Gastroesophageal sphincter (tissue), 4 donors: Measurements from ENCODE around the gene CDK14. TPM values are rescaled to one million over a fixed set of nuclear protein-coding genes. Genes with fewer than 3 reads are reported as not detected.

ENCODE experiments used
- ATAC-seq: fragments of 150-250 bp; one replicate; pipeline ENCODE4 v1.9.1; 2016; ENCODE audit warnings: mild to moderate bottlenecking, moderate library complexity
- H3K27ac ChIP-seq, 4 donors: fragments of 200-600 bp; sonication (generic) in 3 of 4; 1 replicate in 3 of 4; 2 replicates in 1 of 4; pipeline ENCODE4 v1.5.1; 2016 to 2019
- H3K27me3 ChIP-seq: fragments of 200-600 bp; sonication (generic); one replicate; pipeline ENCODE4 v1.5.1; 2019
- H3K36me3 ChIP-seq, 2 donors: fragments of 200-600 bp; sonication (generic); one replicate each; pipeline ENCODE4 v1.5.1; 2019; ENCODE audit warnings: control low read depth in 1 of 2
- H3K4me1 ChIP-seq, 3 donors: fragments of 200-600 bp; sonication (generic); 1 replicate in 2 of 3; 2 replicates in 1 of 3; pipeline ENCODE4 v1.5.1; 2016 to 2019; ENCODE audit warnings: control low read depth in 2 of 3
- H3K4me3 ChIP-seq, 2 donors: fragments of 200-600 bp; sonication (generic); one replicate each; pipeline ENCODE4 v1.5.1; 2019; ENCODE audit warnings: mild to moderate bottlenecking in 1 of 2, moderate library complexity in 1 of 2
- H3K9me3 ChIP-seq, 3 donors: fragments of 200-600 bp; sonication (generic); one replicate each; pipeline ENCODE4 v1.5.1; 2017 to 2019; ENCODE audit warnings: control low read depth in 2 of 3
- CTCF ChIP-seq, 4 experiments: fragments of 200-600 bp in 2 of 4; fragments of 450-650 bp in 2 of 4; sonication (generic) in 1 of 4; IDR thresholded peaks; one replicate each; pipeline ENCODE4 v1.5.1; 2017 to 2019; ENCODE audit warnings: antibody characterized with exemption in 4 of 4, mild to moderate bottlenecking in 2 of 4, moderate library complexity in 2 of 4
- EP300 ChIP-seq: sonication (generic); formaldehyde crosslinking; IDR thresholded peaks from one replicate; pipeline ENCODE4 v1.6.1; 2017; ENCODE audit warnings: antibody characterized with exemption, mild to moderate bottlenecking
- POLR2A ChIP-seq, 2 donors: fragments of 450-650 bp; IDR thresholded peaks; one replicate each; pipeline ENCODE4 v1.6.1; 2017; ENCODE audit warnings: antibody characterized with exemption in 2 of 2, mild to moderate bottlenecking in 2 of 2, moderate library complexity in 1 of 2
- POLR2AphosphoS5 ChIP-seq: sonication (generic); formaldehyde crosslinking; IDR thresholded peaks from one replicate; pipeline ENCODE4 v1.6.1; 2017; ENCODE audit warnings: antibody characterized with exemption
- WGBS, 2 donors: methylation state at CpG; one replicate each; pipeline ENCODE4 v1.1.5; 2018; ENCODE audit warnings: low coverage in 1 of 2; 5-methylcytosine and 5-hydroxymethylcytosine counted together
- total RNA-seq, 4 donors: library from RNA; depleted of rRNA; stranded (reverse); fragments of >200 nt; gene quantifications; one replicate each; pipeline ENCODE4 v1.1.0, GENCODE V29; 2016

CDK14 gene
- total RNA-seq, 4 donors from 2014 or later = 14.8 to 28.7 (median 18.4) TPM

GRCh38 chr7:90564455-90564854 is 31.7 kb upstream of the CDK14 start:
- ATAC-seq = no peak
- Histone ChIP-seq H3K27me3 (no peaks in the 10 kb centered on the region), H3K36me3 (no peaks in the 10 kb centered on the region), H3K4me3 (no peak overlapping the region), H3K27ac (no peak overlapping the region), H3K9me3 (no peaks in the 10 kb centered on the region), H3K4me1 (no peaks in the 10 kb centered on the region)
- TF ChIP-seq EP300 = no peak
- TF ChIP-seq POLR2A (IDR thresholded peaks at IDR 0.05) = no peak
- no peak for TF ChIP-seq CTCF (IDR thresholded peaks at IDR 0.05)
- TF ChIP-seq POLR2AphosphoS5 = no peak
- 84 to 93% methylated on average over 6 to 8 of the region's 8 CpGs for WGBS, 2 donors

- Histone ChIP-seq H3K4me3 (no peak overlapping the region), H3K4me1 (no peaks in the 10 kb centered on the region), H3K27ac (no peak overlapping the region), H3K27me3 (no peaks in the 10 kb centered on the region), H3K36me3 (no peaks in the 10 kb centered on the region), H3K9me3 (no peaks in the 10 kb centered on the region)
- TF ChIP-seq CTCF (IDR thresholded peaks at IDR 0.05) (no peak), EP300 (no peak), POLR2AphosphoS5 (no peak), POLR2A (IDR thresholded peaks at IDR 0.05) (no peak)
- ATAC-seq = no peak
- 64 to 87% methylated on average over 4 of the region's 4 CpGs for WGBS, 2 donors
Measured at GRCh38 chr7:90568213-90568612, 27.9 kb upstream of the CDK14 start.

- TF ChIP-seq EP300 = no peak
- TF ChIP-seq POLR2AphosphoS5 = no peak
- no peak for TF ChIP-seq POLR2A (IDR thresholded peaks at IDR 0.05)
- TF ChIP-seq CTCF (IDR thresholded peaks at IDR 0.05) = no peak
- Histone ChIP-seq H3K9me3 (no peaks in the 10 kb centered on the region), H3K36me3 (no peaks in the 10 kb centered on the region), H3K27ac (no peak overlapping the region), H3K4me1 (no peaks in the 10 kb centered on the region), H3K27me3 (no peaks in the 10 kb centered on the region), H3K4me3 (no peak overlapping the region)
- WGBS, 2 donors = 57 to 88% methylated on average over 1 of the region's 1 CpG
- ATAC-seq = no peak
Measured at GRCh38 chr7:90569368-90569767, 26.8 kb upstream of the CDK14 start.

- no peak overlapping the region for H3K4me3 ChIP-seq
- H3K36me3 ChIP-seq = no peaks in the 10 kb centered on the region
- no peak for ATAC-seq
- TF ChIP-seq POLR2A (IDR thresholded peaks at IDR 0.05) = no peak
- TF ChIP-seq EP300 = no peak
- no peak for TF ChIP-seq CTCF (IDR thresholded peaks at IDR 0.05)
- TF ChIP-seq POLR2AphosphoS5 = no peak
- no peaks in the 10 kb centered on the region for H3K4me1 ChIP-seq
- no peaks in the 10 kb centered on the region for H3K9me3 ChIP-seq
- H3K27ac ChIP-seq = no peak overlapping the region
- H3K27me3 ChIP-seq = no peaks in the 10 kb centered on the region
- WGBS, 2 donors = 60 to 91% methylated on average over 1 of the region's 1 CpG
Measured at GRCh38 chr7:90570373-90570959, 25.7 kb upstream of the CDK14 start.

- 8 to 40% methylated on average over 2 to 3 of the region's 3 CpGs for WGBS, 2 donors
- ATAC-seq = no peak
- Histone ChIP-seq H3K4me1 (no peaks in the 10 kb centered on the region), H3K36me3 (no peaks in the 10 kb centered on the region), H3K9me3 (no peaks in the 10 kb centered on the region), H3K4me3 (no peak overlapping the region), H3K27ac (no peak overlapping the region), H3K27me3 (no peaks in the 10 kb centered on the region)
- no peak for TF ChIP-seq CTCF (IDR thresholded peaks at IDR 0.05)
- no peak for TF ChIP-seq EP300
- no peak for TF ChIP-seq POLR2A (IDR thresholded peaks at IDR 0.05)
- TF ChIP-seq POLR2AphosphoS5 = no peak
Measured at GRCh38 chr7:90574146-90574819, 21.8 kb upstream of the CDK14 start.
